Tibial artery (tissue), 4 donors: ENCODE data around the gene SDCCAG8.

Source experiments
- DNase-seq, 2 donors: peaks; one replicate each; pipeline ENCODE4 v3.0.0-alpha.2; 2019
- H3K27ac ChIP-seq, 2 donors: fragments of 200-600 bp; sonication (generic) in 1 of 2; 1 replicate in 1 of 2; 2 replicates in 1 of 2; pipeline ENCODE4 v1.5.1; 2018 to 2019; ENCODE audit warnings: mild to moderate bottlenecking in 1 of 2
- H3K27me3 ChIP-seq, 2 donors: fragments of 200-600 bp; sonication (generic) in 1 of 2; one replicate each; pipeline versions ENCODE4 v1.5.1 to v1.6.0; 2016 to 2019
- H3K36me3 ChIP-seq, 3 donors: fragments of 200-600 bp; sonication (generic) in 2 of 3; one replicate each; pipeline ENCODE4 v1.5.1; 2016 to 2019; ENCODE audit warnings: mild to moderate bottlenecking in 2 of 3
- H3K4me1 ChIP-seq, 4 donors: fragments of 200-600 bp; sonication (generic) in 2 of 4; 1 replicate in 3 of 4; 2 replicates in 1 of 4; pipeline ENCODE4 v1.5.1; 2016 to 2019
- H3K4me3 ChIP-seq, 2 donors: fragments of 200-600 bp; sonication (generic) in 1 of 2; 1 replicate in 1 of 2; 2 replicates in 1 of 2; pipeline ENCODE4 v1.5.1; 2018 to 2019; ENCODE audit warnings: mild to moderate bottlenecking in 2 of 2
- H3K9me3 ChIP-seq, 3 donors: fragments of 200-600 bp; sonication (generic) in 1 of 3; one replicate each; pipeline ENCODE4 v1.5.1; 2016 to 2019
- CTCF ChIP-seq, 2 experiments: fragments of 200-600 bp in 1 of 2; fragments of 450-650 bp in 1 of 2; IDR thresholded peaks; one replicate each; pipeline ENCODE4 v1.5.1; 2017 to 2019; ENCODE audit warnings: antibody characterized with exemption in 2 of 2, mild to moderate bottlenecking in 1 of 2, moderate library complexity in 1 of 2
- intact Hi-C: fragments of 100-400 bp; cut with DNase I; formaldehyde crosslinking; loops from one replicate; pipeline ENCODE4 v1.15.0; 2023; ENCODE audit warnings: low total_unique reads

Gene SDCCAG8

GRCh38 chr1:243301059-243301458, 45.2 kb downstream of the SDCCAG8 start:
- peaks cover 0 to 7% (median 5%) of the 10 kb centered on the region in 3 donors for H3K9me3 ChIP-seq
- no peak for DNase-seq
- intact Hi-C loops = no loop called here
- peaks cover 6 to 32% (median 30%) of the 10 kb centered on the region in 3 donors for H3K36me3 ChIP-seq
- no peaks in the 10 kb centered on the region for H3K4me1 ChIP-seq
- H3K27me3 ChIP-seq = no peaks in the 10 kb centered on the region
- H3K4me3 ChIP-seq = no peak overlapping the region
- TF ChIP-seq CTCF (IDR thresholded peaks at IDR 0.05) = no peak
- no peak overlapping the region for H3K27ac ChIP-seq

GRCh38 chr1:243311809-243312208, 56.0 kb downstream of the SDCCAG8 start:
- H3K4me1 ChIP-seq = no peaks in the 10 kb centered on the region
- H3K36me3 ChIP-seq = peaks cover 8 to 22% (median 10%) of the 10 kb centered on the region in 3 donors
- no peaks in the 10 kb centered on the region for H3K9me3 ChIP-seq
- H3K4me3 ChIP-seq = no peak overlapping the region
- no peak for DNase-seq
- TF ChIP-seq CTCF (IDR thresholded peaks at IDR 0.05) = no peak
- no peaks in the 10 kb centered on the region for H3K27me3 ChIP-seq
- intact Hi-C loops = no loop called here
- no peak overlapping the region for H3K27ac ChIP-seq

GRCh38 chr1:243312952-243313634, 57.3 kb downstream of the SDCCAG8 start:
- Histone ChIP-seq H3K9me3 (no peaks in the 10 kb centered on the region), H3K36me3 (peaks cover 15 to 27% (median 15%) of the 10 kb centered on the region in 3 donors), H3K27me3 (no peaks in the 10 kb centered on the region), H3K4me3 (no peak overlapping the region), H3K4me1 (no peaks in the 10 kb centered on the region), H3K27ac (no peak overlapping the region)
- TF ChIP-seq CTCF (IDR thresholded peaks at IDR 0.05) = no peak
- DNase-seq = no peak
- intact Hi-C loops = no loop called here

- Histone ChIP-seq H3K27ac (no peak overlapping the region), H3K36me3 (peaks cover 18 to 27% (median 19%) of the 10 kb centered on the region in 3 donors), H3K27me3 (no peaks in the 10 kb centered on the region), H3K4me1 (no peaks in the 10 kb centered on the region), H3K4me3 (no peak overlapping the region), H3K9me3 (no peaks in the 10 kb centered on the region)
- TF ChIP-seq CTCF (IDR thresholded peaks at IDR 0.05) = no peak
- intact Hi-C loops = no loop called here
- no peak for DNase-seq
Observed at GRCh38 chr1:243313635-243314536, 58.0 kb downstream of the SDCCAG8 start.

GRCh38 chr1:243315455-243315854, 59.6 kb downstream of the SDCCAG8 start:
- Histone ChIP-seq H3K36me3 (peaks cover 19 to 24% (median 22%) of the 10 kb centered on the region in 3 donors), H3K27me3 (no peaks in the 10 kb centered on the region), H3K9me3 (no peaks in the 10 kb centered on the region), H3K27ac (no peak overlapping the region), H3K4me3 (no peak overlapping the region), H3K4me1 (no peaks in the 10 kb centered on the region)
- intact Hi-C loops = no loop called here
- no peak for DNase-seq
- TF ChIP-seq CTCF (IDR thresholded peaks at IDR 0.05) = no peak
